B cell (primary cell): ENCODE data around the gene PLCE1.

Experiments used
- EZH2 ChIP-seq: IDR thresholded peaks from 2 replicates; pipeline ENCODE4 v1.6.1; 2012; ENCODE audit warnings: borderline replicate concordance, low read depth, mild to moderate bottlenecking, moderate library complexity, low read length; ENCODE audit not compliant: insufficient read depth, poor library complexity, severe bottlenecking
- TF ChIP-seq, protein P1 (sequence below): fragments of 200-600 bp; IDR thresholded peaks from one replicate; pipeline ENCODE4 v1.8.0; 2022; ENCODE audit warnings: antibody characterized with exemption, mild to moderate bottlenecking

DNA sequence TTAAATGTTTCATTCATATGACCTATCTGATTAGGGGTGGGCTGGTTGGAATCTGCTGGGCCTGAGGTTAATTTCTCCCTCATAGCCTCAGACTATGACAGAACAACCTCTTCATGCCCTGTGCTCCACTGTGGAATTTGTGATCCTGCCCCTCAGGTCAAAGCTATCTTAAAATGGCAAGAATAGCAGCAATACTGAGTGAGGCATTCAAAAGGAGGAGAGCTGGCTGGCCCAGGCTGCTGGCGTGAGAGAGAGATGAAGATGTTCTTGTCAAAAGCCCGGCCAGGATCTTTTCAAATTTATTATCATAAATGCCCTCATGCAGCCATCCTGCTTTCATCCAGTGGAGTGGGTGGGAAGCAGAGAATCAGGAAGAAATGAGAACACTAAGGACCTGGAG, 41.8 kb upstream of the PLCE1 start:
- TF ChIP-seq EZH2: no peak
- TF ChIP-seq, protein P1, sequence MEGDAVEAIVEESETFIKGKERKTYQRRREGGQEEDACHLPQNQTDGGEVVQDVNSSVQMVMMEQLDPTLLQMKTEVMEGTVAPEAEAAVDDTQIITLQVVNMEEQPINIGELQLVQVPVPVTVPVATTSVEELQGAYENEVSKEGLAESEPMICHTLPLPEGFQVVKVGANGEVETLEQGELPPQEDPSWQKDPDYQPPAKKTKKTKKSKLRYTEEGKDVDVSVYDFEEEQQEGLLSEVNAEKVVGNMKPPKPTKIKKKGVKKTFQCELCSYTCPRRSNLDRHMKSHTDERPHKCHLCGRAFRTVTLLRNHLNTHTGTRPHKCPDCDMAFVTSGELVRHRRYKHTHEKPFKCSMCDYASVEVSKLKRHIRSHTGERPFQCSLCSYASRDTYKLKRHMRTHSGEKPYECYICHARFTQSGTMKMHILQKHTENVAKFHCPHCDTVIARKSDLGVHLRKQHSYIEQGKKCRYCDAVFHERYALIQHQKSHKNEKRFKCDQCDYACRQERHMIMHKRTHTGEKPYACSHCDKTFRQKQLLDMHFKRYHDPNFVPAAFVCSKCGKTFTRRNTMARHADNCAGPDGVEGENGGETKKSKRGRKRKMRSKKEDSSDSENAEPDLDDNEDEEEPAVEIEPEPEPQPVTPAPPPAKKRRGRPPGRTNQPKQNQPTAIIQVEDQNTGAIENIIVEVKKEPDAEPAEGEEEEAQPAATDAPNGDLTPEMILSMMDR: no peak
